ENCODE data around the gene HECA.

Gene HECA

GRCh38 chr6:139107051-139107450, 27.8 kb upstream of the HECA start:
- TF ChIP-seq EZH2 (optimal IDR thresholded peaks at IDR 0.05; ENCODE audit: low read depth, low read length), result no peak
- TF ChIP-seq EZH2phosphoT487 (IDR thresholded peaks at IDR 0.05; ENCODE audit: low read length), result no peak
- TF ChIP-seq, protein P1, sequence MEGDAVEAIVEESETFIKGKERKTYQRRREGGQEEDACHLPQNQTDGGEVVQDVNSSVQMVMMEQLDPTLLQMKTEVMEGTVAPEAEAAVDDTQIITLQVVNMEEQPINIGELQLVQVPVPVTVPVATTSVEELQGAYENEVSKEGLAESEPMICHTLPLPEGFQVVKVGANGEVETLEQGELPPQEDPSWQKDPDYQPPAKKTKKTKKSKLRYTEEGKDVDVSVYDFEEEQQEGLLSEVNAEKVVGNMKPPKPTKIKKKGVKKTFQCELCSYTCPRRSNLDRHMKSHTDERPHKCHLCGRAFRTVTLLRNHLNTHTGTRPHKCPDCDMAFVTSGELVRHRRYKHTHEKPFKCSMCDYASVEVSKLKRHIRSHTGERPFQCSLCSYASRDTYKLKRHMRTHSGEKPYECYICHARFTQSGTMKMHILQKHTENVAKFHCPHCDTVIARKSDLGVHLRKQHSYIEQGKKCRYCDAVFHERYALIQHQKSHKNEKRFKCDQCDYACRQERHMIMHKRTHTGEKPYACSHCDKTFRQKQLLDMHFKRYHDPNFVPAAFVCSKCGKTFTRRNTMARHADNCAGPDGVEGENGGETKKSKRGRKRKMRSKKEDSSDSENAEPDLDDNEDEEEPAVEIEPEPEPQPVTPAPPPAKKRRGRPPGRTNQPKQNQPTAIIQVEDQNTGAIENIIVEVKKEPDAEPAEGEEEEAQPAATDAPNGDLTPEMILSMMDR (IDR thresholded peaks at IDR 0.05; ENCODE audit: low read length), result no peak
- DNase-seq, result no peak
- Histone ChIP-seq H3K9me2 (replicated peaks; ENCODE audit: insufficient read depth, low read length) (no peaks in the 10 kb centered on the region), H3K9me3 (replicated peaks; ENCODE audit: insufficient read depth, low read length) (no peaks in the 10 kb centered on the region), H4K20me1 (ENCODE audit: insufficient read depth, low read length) (no peaks in the 10 kb centered on the region), H2AFZ (ENCODE audit: low read length) (no peak overlapping the region), H3K79me2 (ENCODE audit: low read length) (no peaks in the 10 kb centered on the region), H3K27ac (ENCODE audit: low read length) (no peak overlapping the region), H3K4me1 (ENCODE audit: low read length) (no peaks in the 10 kb centered on the region), H3K4me2 (ENCODE audit: low read depth, low read length) (no peak overlapping the region), H3K27me3 (replicated peaks; ENCODE audit: insufficient read depth, low read length) (no peaks in the 10 kb centered on the region), H3F3A (ENCODE audit: insufficient read depth, low read length) (no peaks in the 10 kb centered on the region), H3K9ac (ENCODE audit: low read length) (no peak overlapping the region), H3K36me3 (replicated peaks; ENCODE audit: insufficient read depth, low read length) (no peaks in the 10 kb centered on the region), H3K4me3 (ENCODE audit: low read length) (no peak overlapping the region)

- no peaks in the 10 kb centered on the region for H3K79me2 ChIP-seq (ENCODE audit: low read length)
- no peaks in the 10 kb centered on the region for H3F3A ChIP-seq (ENCODE audit: insufficient read depth, low read length)
- H2AFZ ChIP-seq (ENCODE audit: low read length), result no peak overlapping the region
- H3K4me2 ChIP-seq (ENCODE audit: low read depth, low read length), result no peak overlapping the region
- no peaks in the 10 kb centered on the region for H4K20me1 ChIP-seq (ENCODE audit: insufficient read depth, low read length)
- H3K9me2 ChIP-seq (replicated peaks; ENCODE audit: insufficient read depth, low read length), result no peaks in the 10 kb centered on the region
- no peak overlapping the region for H3K4me3 ChIP-seq (ENCODE audit: low read length)
- no peak overlapping the region for H3K27ac ChIP-seq (ENCODE audit: low read length)
- H3K27me3 ChIP-seq (replicated peaks; ENCODE audit: insufficient read depth, low read length), result no peaks in the 10 kb centered on the region
- no peak for DNase-seq
- no peaks in the 10 kb centered on the region for H3K36me3 ChIP-seq (replicated peaks; ENCODE audit: insufficient read depth, low read length)
- H3K9me3 ChIP-seq (replicated peaks; ENCODE audit: insufficient read depth, low read length), result no peaks in the 10 kb centered on the region
- TF ChIP-seq, protein P1 (IDR thresholded peaks at IDR 0.05; ENCODE audit: low read length), result no peak
- TF ChIP-seq EZH2 (optimal IDR thresholded peaks at IDR 0.05; ENCODE audit: low read depth, low read length) (no peak), EZH2phosphoT487 (IDR thresholded peaks at IDR 0.05; ENCODE audit: low read length) (no peak)
- no peaks in the 10 kb centered on the region for H3K4me1 ChIP-seq (ENCODE audit: low read length)
- H3K9ac ChIP-seq (ENCODE audit: low read length), result no peak overlapping the region
Measured at GRCh38 chr6:139108378-139108777, 26.5 kb upstream of the HECA start.

- no peaks in the 10 kb centered on the region for H3K27me3 ChIP-seq (replicated peaks; ENCODE audit: insufficient read depth, low read length)
- H3K79me2 ChIP-seq (ENCODE audit: low read length), result no peaks in the 10 kb centered on the region
- H4K20me1 ChIP-seq (ENCODE audit: insufficient read depth, low read length), result no peaks in the 10 kb centered on the region
- 0 out of 2 replicates have a peak, but pooled peaks cover 3% of the 10 kb centered on the region for H3K4me1 ChIP-seq (ENCODE audit: low read length)
- H3K4me2 ChIP-seq (ENCODE audit: low read depth, low read length), result no peak overlapping the region
- H2AFZ ChIP-seq (ENCODE audit: low read length), result no peak overlapping the region
- no peaks in the 10 kb centered on the region for H3K9me2 ChIP-seq (replicated peaks; ENCODE audit: insufficient read depth, low read length)
- no peak for TF ChIP-seq EZH2 (optimal IDR thresholded peaks at IDR 0.05; ENCODE audit: low read depth, low read length)
- TF ChIP-seq EZH2phosphoT487 (IDR thresholded peaks at IDR 0.05; ENCODE audit: low read length), result no peak
- TF ChIP-seq, protein P1 (IDR thresholded peaks at IDR 0.05; ENCODE audit: low read length), result no peak
- no peaks in the 10 kb centered on the region for H3F3A ChIP-seq (ENCODE audit: insufficient read depth, low read length)
- H3K9me3 ChIP-seq (replicated peaks; ENCODE audit: insufficient read depth, low read length), result no peaks in the 10 kb centered on the region
- no peak overlapping the region for H3K27ac ChIP-seq (ENCODE audit: low read length)
- no peak for DNase-seq
- no peaks in the 10 kb centered on the region for H3K36me3 ChIP-seq (replicated peaks; ENCODE audit: insufficient read depth, low read length)
- no peak overlapping the region for H3K4me3 ChIP-seq (ENCODE audit: low read length)
- H3K9ac ChIP-seq (ENCODE audit: low read length), result no peak overlapping the region
Measured at GRCh38 chr6:139109558-139109957, 25.3 kb upstream of the HECA start.

All from MM.1S (cell line).